NCI-H82 treated with DMSO at 0.1 percent for 48 hours (cell line): ENCODE measurements around the gene CADPS2.

Experiments
- DNase-seq: peaks from one replicate; lab custom pipeline; 2025; ENCODE audit not compliant: unreplicated experiment; lab: John Stamatoyannopoulos, UW

Gene CADPS2

GRCh38 chr7:122327969-122328368 is 558.3 kb downstream of the CADPS2 start:
- no peak for DNase-seq

GRCh38 chr7:122316467-122317388 is 569.5 kb downstream of the CADPS2 start:
- no peak for DNase-seq

- DNase-seq: no peak
These were observed 570.5 kb downstream of the CADPS2 start for GRCh38 chr7:122315507-122316466.

GRCh38 chr7:122314284-122314683 is 572.0 kb downstream of the CADPS2 start:
- no peak for DNase-seq

GRCh38 chr7:122312789-122313188 is 573.5 kb downstream of the CADPS2 start:
- no peak for DNase-seq

- no peak for DNase-seq
These were observed 574.4 kb downstream of the CADPS2 start for GRCh38 chr7:122311734-122312450.

- DNase-seq: no peak
These were observed 575.1 kb downstream of the CADPS2 start for GRCh38 chr7:122311050-122311700.

- peak; percentile 14 for DNase-seq
These were observed 575.9 kb downstream of the CADPS2 start for GRCh38 chr7:122310119-122311021.

- no peak for DNase-seq
These were observed 576.8 kb downstream of the CADPS2 start for GRCh38 chr7:122309421-122309820.

- DNase-seq: peak; percentile 51
These were observed 579.0 kb downstream of the CADPS2 start for GRCh38 chr7:122307228-122307621.

GRCh38 chr7:122306320-122307227 is 579.7 kb downstream of the CADPS2 start:
- peak; percentile 13 for DNase-seq

GRCh38 chr7:122305475-122306319 is 580.6 kb downstream of the CADPS2 start:
- peak; percentile 28 for DNase-seq

- DNase-seq: peak; percentile 57
These were observed 581.3 kb downstream of the CADPS2 start for GRCh38 chr7:122304996-122305421.

GRCh38 chr7:122304319-122304975 is 581.8 kb downstream of the CADPS2 start, which contains the start of gene FEZF1:
FEZF1 (minus strand) TSS chr7:122304750; CDS start chr7:122304437, 313 bp downstream.
- peak; percentile 52 for DNase-seq

- DNase-seq: no peak
These were observed 582.5 kb downstream of the CADPS2 start for GRCh38 chr7:122303531-122304318.
